K562 (cell line): ENCODE results near the gene PAQR6. TPM values are rescaled to one million over a fixed set of nuclear protein-coding genes. Genes with fewer than 3 reads are reported as not detected.

ENCODE experiments used
- ATAC-seq: fragments of 200-7000 bp; cut with Tn5 transposase; 3 replicates; pipeline ENCODE4 v1.9.1; 2020; ENCODE audit warnings: moderate library complexity
- BruUV-seq: library from RNA; stranded (reverse); fragments of 400-500 nt; replicated peaks from 2 replicates; lab custom pipeline; 2021; lab: Mats Ljungman, UMichigan
- CTCF ChIA-PET: fragments of 300-600 bp; formaldehyde crosslinking; extraction: SDS; loops from one replicate; lab custom pipeline; 2021; ENCODE audit warnings: low intra/inter-chr PET ratio; lab: Yijun Ruan, JAX
- POLR2A ChIA-PET: fragments of 300-600, 350-650 bp; sonication (Branson Sonifier 250); formaldehyde crosslinking; extraction: SDS; loops from one replicate; lab custom pipeline; 2021; ENCODE audit warnings: antibody characterized with exemption, inconsistent platforms; lab: Yijun Ruan, JAX
- DNase-seq, 4 experiments: peaks; one replicate each; pipeline versions ENCODE4 v3.0.0 to v3.0.0-alpha.2; 2011 to 2018; ENCODE audit warnings: low spot score in 3 of 4, mixed read lengths in 3 of 4; ENCODE audit errors: extremely low read depth in 1 of 4
- FAIRE-seq: peaks from 2 replicates; lab custom pipeline; 2011; peaks lifted over from hg19 to GRCh38; lab: Jason Lieb, UNC
- H2AFZ ChIP-seq: 2 replicates; pipeline ENCODE4 v1.6.0; 2011; ENCODE audit warnings: low read depth, low read length, control low read depth, inconsistent platforms
- H3K27ac ChIP-seq: fragments of 200-600 bp; 3 replicates; pipeline ENCODE4 v1.8.0; 2011; ENCODE audit warnings: low read depth, mild to moderate bottlenecking, control low read depth, inconsistent platforms, low read length, moderate library complexity, mixed read lengths; ENCODE audit errors: extremely low read depth
- H3K27me3 ChIP-seq, 2 experiments: fragments of 300-600 bp in 1 of 2; 2 replicates in 1 of 2; 3 replicates in 1 of 2; pipeline versions ENCODE4 v1.6.0 to v1.8.0; 2011; ENCODE audit warnings: inconsistent platforms in 2 of 2, low read length in 2 of 2, mild to moderate bottlenecking in 1 of 2, mixed read lengths in 1 of 2, moderate library complexity in 1 of 2; ENCODE audit not compliant: control insufficient read depth in 2 of 2, insufficient read depth in 2 of 2
- H3K36me3 ChIP-seq: fragments of 300-600 bp; 3 replicates; pipeline ENCODE4 v1.8.0; 2011; ENCODE audit warnings: mild to moderate bottlenecking, low read length, inconsistent platforms; ENCODE audit not compliant: control insufficient read depth, insufficient read depth
- H3K4me1 ChIP-seq, 2 experiments: fragments of 200-600 bp in 1 of 2; replicated peaks in 1 of 2; 2 replicates in 1 of 2; 3 replicates in 1 of 2; pipeline versions ENCODE4 v1.5.1 to v1.8.0; 2011; ENCODE audit warnings: inconsistent platforms in 2 of 2, low read length in 2 of 2, mild to moderate bottlenecking in 1 of 2, mixed read lengths in 1 of 2, moderate library complexity in 1 of 2; ENCODE audit not compliant: control insufficient read depth in 2 of 2, insufficient read depth in 2 of 2
- H3K4me2 ChIP-seq: 2 replicates; pipeline ENCODE4 v1.6.1; 2011; ENCODE audit warnings: low read length, control low read depth, inconsistent platforms, mixed read lengths; ENCODE audit not compliant: insufficient read depth
- H3K4me3 ChIP-seq: fragments of 200-600 bp; sonication (generic), shearing (Covaris generic); 2 replicates; pipeline ENCODE4 v1.5.1; 2016; ENCODE audit warnings: control low read depth, inconsistent platforms
- H3K79me2 ChIP-seq: fragments of 200-600 bp; 3 replicates; pipeline ENCODE4 v1.8.0; 2011; ENCODE audit warnings: low read length, inconsistent platforms; ENCODE audit not compliant: control insufficient read depth, insufficient read depth
- H3K9ac ChIP-seq, 2 experiments: 2 replicates each; pipeline versions ENCODE4 v1.6.0 to v1.6.1; 2011; ENCODE audit warnings: low read depth in 2 of 2, low read length in 2 of 2, control low read depth in 1 of 2, inconsistent platforms in 1 of 2, mild to moderate bottlenecking in 1 of 2, mixed read lengths in 1 of 2; ENCODE audit not compliant: insufficient read depth in 1 of 2
- H3K9me1 ChIP-seq: one replicate; pipeline ENCODE4 v1.6.0; 2011; ENCODE audit warnings: inconsistent platforms, mild to moderate bottlenecking, low read length, moderate library complexity; ENCODE audit not compliant: control insufficient read depth, insufficient read depth
- H3K9me3 ChIP-seq: replicated peaks from 2 replicates; pipeline ENCODE4 v1.5.1; 2011; ENCODE audit warnings: low read depth, low read length, inconsistent platforms; ENCODE audit not compliant: control insufficient read depth, insufficient read depth
- H4K20me1 ChIP-seq: replicated peaks from 2 replicates; pipeline ENCODE4 v1.6.1; 2011; ENCODE audit warnings: low read length, inconsistent platforms, mixed read lengths; ENCODE audit not compliant: control insufficient read depth, insufficient read depth
- ARID2 ChIP-seq: fragments of 450-650 bp; IDR thresholded peaks from 2 replicates; pipeline ENCODE4 v1.6.1; 2017; ENCODE audit warnings: antibody characterized with exemption, mild to moderate bottlenecking
- ATF3 ChIP-seq, 2 experiments: fragments of 450-650 bp in 1 of 2; sonication (generic) in 1 of 2; formaldehyde crosslinking in 1 of 2; IDR thresholded peaks in 1 of 2; conservative IDR thresholded peaks in 1 of 2; 2 replicates each; pipeline versions ENCODE4 v1.6.1 to v1.8.1; 2016 to 2023; ENCODE audit warnings: mild to moderate bottlenecking in 2 of 2, moderate library complexity in 2 of 2, inconsistent platforms in 1 of 2, missing genetic modification reagents in 1 of 2
- BACH1 ChIP-seq: fragments of 200-800 bp; sonication (Bioruptor generic); IDR thresholded peaks from 2 replicates; pipeline ENCODE4 v1.6.1; 2016; ENCODE audit warnings: missing genetic modification characterization, missing compliant biosample characterization
- IRF9 ChIP-seq: fragments of 450-650 bp; IDR thresholded peaks from 2 replicates; pipeline ENCODE4 v1.6.1; 2016; ENCODE audit warnings: missing biosample characterization, missing genetic modification characterization
- L3MBTL2 ChIP-seq: fragments of 450-650 bp; IDR thresholded peaks from 2 replicates; pipeline ENCODE4 v1.6.1; 2016; ENCODE audit warnings: mild to moderate bottlenecking, moderate library complexity
- NBN ChIP-seq: fragments of 450-650 bp; IDR thresholded peaks from 2 replicates; pipeline ENCODE4 v1.6.1; 2016; ENCODE audit warnings: low read depth, mild to moderate bottlenecking
- NFE2L1 ChIP-seq: fragments of 450-650 bp; IDR thresholded peaks from 2 replicates; pipeline ENCODE4 v1.6.1; 2016; ENCODE audit warnings: missing genetic modification characterization, low read depth, mild to moderate bottlenecking, missing compliant biosample characterization, moderate library complexity, borderline replicate concordance
- OTX1 ChIP-seq: fragments of 450-650 bp; formaldehyde crosslinking; IDR thresholded peaks from 2 replicates; pipeline ENCODE4 v1.4.0; 2022; ENCODE audit warnings: mild to moderate bottlenecking
- RBM39 ChIP-seq: fragments of 200-400 bp; formaldehyde crosslinking; optimal IDR thresholded peaks from 2 replicates; pipeline ENCODE3; 2018; ENCODE audit warnings: low read depth, low read length
- SRSF3 ChIP-seq: fragments of 200-400 bp; formaldehyde crosslinking; IDR thresholded peaks from 2 replicates; pipeline ENCODE4 v1.6.1; 2016; ENCODE audit warnings: mild to moderate bottlenecking, low read length, moderate library complexity; ENCODE audit not compliant: insufficient read depth
- TAF15 ChIP-seq: fragments of 200-400 bp; formaldehyde crosslinking; IDR thresholded peaks from 2 replicates; pipeline ENCODE4 v1.6.1; 2017; ENCODE audit warnings: mild to moderate bottlenecking, low read depth, low read length, moderate library complexity
- ZBTB43 ChIP-seq: sonication (generic); formaldehyde crosslinking; IDR thresholded peaks from 2 replicates; pipeline ENCODE4 v1.8.0; 2023; ENCODE audit warnings: mild to moderate bottlenecking, missing genetic modification reagents
- ZNF280B ChIP-seq: fragments of 250-450 bp; sonication (Bioruptor Pico); IDR thresholded peaks from 2 replicates; pipeline ENCODE4 v1.5.1; 2021; ENCODE audit warnings: mild to moderate bottlenecking
- ZNF449 ChIP-seq: fragments of 250-450 bp; sonication (Bioruptor Pico); IDR thresholded peaks from 2 replicates; pipeline ENCODE4 v1.8.0; 2022; ENCODE audit warnings: moderate library complexity, mild to moderate bottlenecking, inconsistent platforms
- WGBS: fragments of 100-300 bp; shearing (Covaris generic); methylation state at CpG from one replicate; pipeline ENCODE4 v1.1.6; 2016; ENCODE audit warnings: low coverage, mixed read lengths; ENCODE audit not compliant: insufficient coverage; ENCODE audit errors: missing lambda C conversion rate; 5-methylcytosine and 5-hydroxymethylcytosine counted together
- in situ Hi-C: fragments of 300-500 bp; cut with MboI; formaldehyde crosslinking; loops from 4 replicates; pipeline ENCODE4 v1.15.0; 2018; ENCODE audit warnings: inconsistent platforms, mixed read lengths
- intact Hi-C: fragments of 100-400 bp; cut with micrococcal nuclease; formaldehyde crosslinking; loops from 2 replicates; pipeline ENCODE4 v1.14.2; 2022
- polyA plus RNA-seq, 8 experiments: library from polyadenylated mRNA; depleted of rRNA in 4 of 8; stranded (reverse) in 5 of 8; unstranded in 3 of 8; fragments of >200 nt; fragmentation: Nextera tagmentation in 2 of 8; fragmentation: Illumina TruSeq in 1 of 8; extraction: Ambion mirVana in 2 of 8; extraction: Trizol in 1 of 8; gene quantifications; 2 replicates each; pipeline versions ENCODE4 v1.2.1 to v1.2.3, GENCODE V29; 2011 to 2014; ENCODE audit warnings: inconsistent platforms in 1 of 8, missing spikeins in 1 of 8
- total RNA-seq, 7 experiments: library from RNA; depleted of rRNA in 6 of 7; stranded (reverse); fragments of >200 nt in 6 of 7; fragmentation: Illumina TruSeq in 2 of 7; extraction: Trizol in 2 of 7; gene quantifications; 2 replicates each; pipeline versions ENCODE4 v1.2.1 to v1.2.3, GENCODE V29; 2011 to 2021; ENCODE audit warnings: low replicate concordance in 1 of 7

The PAQR6 gene
- total and polyA plus RNA-seq, 9 of the 15 experiments (the other 6 are each of a cell fraction or from before 2014, with no cell fraction given), result 0.07 to 1.8 (median 0.62) TPM

- Histone ChIP-seq H3K4me1 (peaks cover 11 to 17% of the 10 kb centered on the region in 2 experiments; a peak in 4 of 5 replicates), H3K79me2 (peaks cover 31% of the 10 kb centered on the region), H3K36me3 (peaks cover 47% of the 10 kb centered on the region; the same call in 2 of the 3 replicates), H4K20me1 (no peaks in the 10 kb centered on the region), H3K9ac (peak overlapping the region; percentile 80 to 99), H3K4me3 (peak overlapping the region; percentile 78), H3K9me1 (no peaks in the 10 kb centered on the region), H2AFZ (peak overlapping the region; percentile 35), H3K9me3 (no peaks in the 10 kb centered on the region), H3K4me2 (peak overlapping the region; percentile 97), H3K27me3 (no peaks in the 10 kb centered on the region), H3K27ac (peak overlapping the region; percentile 100)
- ATAC-seq (no peak), DNase-seq (peak; percentile 44 to 61 (median 48)), FAIRE-seq (no peak)
- 17% methylated on average over 16 of the region's 16 CpGs for WGBS
- POLR2A ChIA-PET, result interaction anchor here (0.6 to 2.9 kb wide), 13 partner anchors 8 to 612 kb away, joined by 3 to 62 read pairs (median 5); partner anchors contain the start of genes KHDC4, SLC25A44, SMG5 and TMEM79
- in situ Hi-C loops, result no loop called here
- intact Hi-C loops, result loop anchor here (5.0 kb wide), 1 partner anchor 67 kb away; no protein-coding TSS in a partner anchor
- CTCF ChIA-PET, result no interaction called here
- no TSS peak for BruUV-seq
- no peak for TF ChIP-seq OTX1 (CRISPR knock-in tag)
- no peak for TF ChIP-seq RBM39
- no peak for TF ChIP-seq ZNF449 (CRISPR knock-in tag)
- TF ChIP-seq L3MBTL2, result peak; percentile 61
- TF ChIP-seq NBN, result 0 out of 2 replicates have a peak, but pooled peaks have one; percentile 21
- TF ChIP-seq TAF15, result no peak
- TF ChIP-seq SRSF3, result no peak
- peak; percentile 85; the same call in 1 of the 2 replicates for TF ChIP-seq BACH1 (tag)
- peak; percentile 88 for TF ChIP-seq NFE2L1 (tag)
- no peak for TF ChIP-seq ARID2
- no peak for TF ChIP-seq IRF9 (tag)
- no peak for TF ChIP-seq ZNF280B (CRISPR knock-in tag)
- peak; percentile 89 for TF ChIP-seq ATF3 (IDR thresholded peaks at IDR 0.05)
- no peak for TF ChIP-seq ATF3 (CRISPR knock-in tag; conservative IDR thresholded peaks at IDR 0.05)
- TF ChIP-seq ZBTB43 (CRISPR knock-in tag), result no peak
Observed at GRCh38 chr1:156214024-156214748, 33.7 kb downstream of the PAQR6 start.
